Measurements from ENCODE around the gene PTPRD.

Gene PTPRD

GRCh38 chr9:8309258-8309657, 2303.5 kb downstream of the PTPRD start:
- Histone ChIP-seq H3K79me2 (ENCODE audit: control insufficient read depth, insufficient read depth, low read length, poor library complexity) (no peaks in the 10 kb centered on the region), H3K36me3 (ENCODE audit: control insufficient read depth in 1 of 2, insufficient read depth in 2 of 2, low read length in 2 of 2) (no peaks in the 10 kb centered on the region), H2AK5ac (ENCODE audit: low read length) (no peak overlapping the region), H3K4me3 (ENCODE audit: low read depth, low read length) (no peak overlapping the region), H3K9ac (ENCODE audit: low read length) (no peak overlapping the region), H3K27ac (ENCODE audit: low read depth, low read length) (no peak overlapping the region), H3K23ac (ENCODE audit: low read length) (no peak overlapping the region), H4K12ac (ENCODE audit: low read depth, low read length) (no peak overlapping the region), H3K14ac (ENCODE audit: low read length) (no peak overlapping the region), H3K9me3 (ENCODE audit: insufficient read depth, low read depth, low read length) (no peaks in the 10 kb centered on the region), H3K79me1 (ENCODE audit: low read length) (no peaks in the 10 kb centered on the region), H3K18ac (ENCODE audit: low read length) (no peak overlapping the region), H4K8ac (ENCODE audit: low read depth, low read length) (no peak overlapping the region), H3K27me3 (ENCODE audit: insufficient read depth, low read length) (no peaks in the 10 kb centered on the region), H2BK5ac (ENCODE audit: low read depth, low read length, poor library complexity) (no peak overlapping the region), H2BK120ac (ENCODE audit: insufficient read depth, low read length, poor library complexity) (no peak overlapping the region), H3K4me2 (ENCODE audit: low read length) (no peak overlapping the region), H3K4ac (ENCODE audit: low read depth, low read length) (no peak overlapping the region), H3K4me1 (ENCODE audit: control insufficient read depth in 1 of 2, insufficient read depth in 2 of 2, low read length in 2 of 2) (no peaks in the 10 kb centered on the region), H2AFZ (ENCODE audit: insufficient read depth, low read length, poor library complexity) (no peak overlapping the region), H4K91ac (ENCODE audit: low read depth, low read length) (no peak overlapping the region), H2BK12ac (ENCODE audit: low read length) (no peak overlapping the region)
- DNase-seq, result no peak

DNA sequence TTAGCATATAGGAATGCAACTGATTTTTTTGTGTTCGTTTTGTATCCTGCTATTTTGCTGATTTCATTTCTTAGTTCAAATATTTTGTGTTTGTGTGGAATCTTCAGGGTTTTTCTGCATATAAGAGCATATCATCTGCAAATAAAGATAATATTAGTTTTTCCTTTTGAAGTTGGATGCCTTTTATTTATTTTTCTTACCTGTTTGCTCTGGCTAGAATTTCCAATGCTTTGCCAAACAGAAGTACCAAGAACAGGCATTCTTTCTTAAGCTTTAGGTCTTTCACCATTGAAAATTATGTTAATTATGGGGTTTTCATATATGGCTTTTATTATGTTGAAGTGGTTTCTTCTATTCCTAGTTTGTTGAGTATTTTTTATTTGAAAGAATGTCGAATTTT, 2308.1 kb downstream of the PTPRD start:
- Histone ChIP-seq H4K12ac (ENCODE audit: low read depth, low read length) (no peak overlapping the region), H3K79me1 (ENCODE audit: low read length) (no peaks in the 10 kb centered on the region), H2BK12ac (ENCODE audit: low read length) (no peak overlapping the region), H2BK5ac (ENCODE audit: low read depth, low read length, poor library complexity) (no peak overlapping the region), H3K27me3 (ENCODE audit: insufficient read depth, low read length) (no peaks in the 10 kb centered on the region), H2AK5ac (ENCODE audit: low read length) (no peak overlapping the region), H2BK120ac (ENCODE audit: insufficient read depth, low read length, poor library complexity) (no peak overlapping the region), H3K4me3 (ENCODE audit: low read depth, low read length) (no peak overlapping the region), H3K4me1 (ENCODE audit: control insufficient read depth in 1 of 2, insufficient read depth in 2 of 2, low read length in 2 of 2) (no peaks in the 10 kb centered on the region), H3K18ac (ENCODE audit: low read length) (no peak overlapping the region), H4K91ac (ENCODE audit: low read depth, low read length) (no peak overlapping the region), H3K79me2 (ENCODE audit: control insufficient read depth, insufficient read depth, low read length, poor library complexity) (no peaks in the 10 kb centered on the region), H3K23ac (ENCODE audit: low read length) (no peak overlapping the region), H3K27ac (ENCODE audit: low read depth, low read length) (no peak overlapping the region), H3K9ac (ENCODE audit: low read length) (no peak overlapping the region), H3K4ac (ENCODE audit: low read depth, low read length) (no peak overlapping the region), H4K8ac (ENCODE audit: low read depth, low read length) (no peak overlapping the region), H3K9me3 (ENCODE audit: insufficient read depth, low read depth, low read length) (no peaks in the 10 kb centered on the region), H3K4me2 (ENCODE audit: low read length) (no peak overlapping the region), H3K14ac (ENCODE audit: low read length) (no peak overlapping the region), H3K36me3 (ENCODE audit: control insufficient read depth in 1 of 2, insufficient read depth in 2 of 2, low read length in 2 of 2) (no peaks in the 10 kb centered on the region), H2AFZ (ENCODE audit: insufficient read depth, low read length, poor library complexity) (no peak overlapping the region)
- no peak for DNase-seq
- no CpG with 5 or more reads among the region's 2 CpGs for WGBS (ENCODE audit: extremely low coverage, insufficient coverage, insufficient read length)

- Histone ChIP-seq H3K4me3 (ENCODE audit: low read depth, low read length) (no peak overlapping the region), H3K4ac (ENCODE audit: low read depth, low read length) (no peak overlapping the region), H3K36me3 (ENCODE audit: control insufficient read depth in 1 of 2, insufficient read depth in 2 of 2, low read length in 2 of 2) (no peaks in the 10 kb centered on the region), H4K12ac (ENCODE audit: low read depth, low read length) (no peak overlapping the region), H3K9ac (ENCODE audit: low read length) (no peak overlapping the region), H3K79me2 (ENCODE audit: control insufficient read depth, insufficient read depth, low read length, poor library complexity) (no peaks in the 10 kb centered on the region), H3K14ac (ENCODE audit: low read length) (no peak overlapping the region), H4K8ac (ENCODE audit: low read depth, low read length) (no peak overlapping the region), H2AFZ (ENCODE audit: insufficient read depth, low read length, poor library complexity) (no peak overlapping the region), H3K79me1 (ENCODE audit: low read length) (no peaks in the 10 kb centered on the region), H2AK5ac (ENCODE audit: low read length) (no peak overlapping the region), H2BK120ac (ENCODE audit: insufficient read depth, low read length, poor library complexity) (no peak overlapping the region), H2BK12ac (ENCODE audit: low read length) (no peak overlapping the region), H3K9me3 (ENCODE audit: insufficient read depth, low read depth, low read length) (no peaks in the 10 kb centered on the region), H3K23ac (ENCODE audit: low read length) (no peak overlapping the region), H2BK5ac (ENCODE audit: low read depth, low read length, poor library complexity) (no peak overlapping the region), H4K91ac (ENCODE audit: low read depth, low read length) (no peak overlapping the region), H3K4me2 (ENCODE audit: low read length) (no peak overlapping the region), H3K27ac (ENCODE audit: low read depth, low read length) (no peak overlapping the region), H3K27me3 (ENCODE audit: insufficient read depth, low read length) (no peaks in the 10 kb centered on the region), H3K18ac (ENCODE audit: low read length) (no peak overlapping the region), H3K4me1 (ENCODE audit: control insufficient read depth in 1 of 2, insufficient read depth in 2 of 2, low read length in 2 of 2) (no peaks in the 10 kb centered on the region)
- DNase-seq, result no peak
- WGBS (ENCODE audit: extremely low coverage, insufficient coverage, insufficient read length), result no CpG with 5 or more reads among the region's 3 CpGs
These were observed 2311.5 kb downstream of the PTPRD start for GRCh38 chr9:8301296-8301695.

DNA sequence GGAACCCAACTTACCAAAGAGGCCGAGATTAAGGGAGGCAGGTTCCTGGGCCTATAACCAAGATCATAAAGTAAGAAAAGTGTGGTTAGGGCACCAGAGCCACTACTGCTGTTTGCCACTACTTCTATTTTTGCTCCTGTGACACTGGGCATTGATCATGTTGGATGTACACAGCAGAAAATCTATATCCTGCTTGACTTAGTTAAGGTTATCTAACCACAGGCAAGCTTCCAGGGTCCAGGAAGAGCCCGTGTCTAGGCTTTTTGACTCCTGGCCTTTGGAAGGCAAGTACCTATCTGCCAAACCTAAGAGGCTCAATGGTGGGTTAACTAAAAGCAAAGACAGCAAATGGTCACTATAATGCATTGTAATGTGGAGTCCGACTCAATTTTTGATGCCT, 2315.8 kb downstream of the PTPRD start:
- Histone ChIP-seq H3K4ac (ENCODE audit: low read depth, low read length) (no peak overlapping the region), H3K23ac (ENCODE audit: low read length) (no peak overlapping the region), H3K4me3 (ENCODE audit: low read depth, low read length) (no peak overlapping the region), H2BK5ac (ENCODE audit: low read depth, low read length, poor library complexity) (no peak overlapping the region), H3K4me1 (ENCODE audit: control insufficient read depth in 1 of 2, insufficient read depth in 2 of 2, low read length in 2 of 2) (no peaks in the 10 kb centered on the region), H3K14ac (ENCODE audit: low read length) (no peak overlapping the region), H3K79me2 (ENCODE audit: control insufficient read depth, insufficient read depth, low read length, poor library complexity) (no peaks in the 10 kb centered on the region), H3K18ac (ENCODE audit: low read length) (no peak overlapping the region), H2AK5ac (ENCODE audit: low read length) (no peak overlapping the region), H2BK12ac (ENCODE audit: low read length) (no peak overlapping the region), H3K4me2 (ENCODE audit: low read length) (no peak overlapping the region), H2BK120ac (ENCODE audit: insufficient read depth, low read length, poor library complexity) (no peak overlapping the region), H3K9me3 (ENCODE audit: insufficient read depth, low read depth, low read length) (no peaks in the 10 kb centered on the region), H4K12ac (ENCODE audit: low read depth, low read length) (no peak overlapping the region), H2AFZ (ENCODE audit: insufficient read depth, low read length, poor library complexity) (no peak overlapping the region), H3K79me1 (ENCODE audit: low read length) (no peaks in the 10 kb centered on the region), H3K9ac (ENCODE audit: low read length) (no peak overlapping the region), H4K91ac (ENCODE audit: low read depth, low read length) (no peak overlapping the region), H3K36me3 (ENCODE audit: control insufficient read depth in 1 of 2, insufficient read depth in 2 of 2, low read length in 2 of 2) (no peaks in the 10 kb centered on the region), H4K8ac (ENCODE audit: low read depth, low read length) (no peak overlapping the region), H3K27me3 (ENCODE audit: insufficient read depth, low read length) (no peaks in the 10 kb centered on the region), H3K27ac (ENCODE audit: low read depth, low read length) (no peak overlapping the region)
- DNase-seq, result no peak
- no CpG with 5 or more reads among the region's 3 CpGs for WGBS (ENCODE audit: extremely low coverage, insufficient coverage, insufficient read length)

DNA sequence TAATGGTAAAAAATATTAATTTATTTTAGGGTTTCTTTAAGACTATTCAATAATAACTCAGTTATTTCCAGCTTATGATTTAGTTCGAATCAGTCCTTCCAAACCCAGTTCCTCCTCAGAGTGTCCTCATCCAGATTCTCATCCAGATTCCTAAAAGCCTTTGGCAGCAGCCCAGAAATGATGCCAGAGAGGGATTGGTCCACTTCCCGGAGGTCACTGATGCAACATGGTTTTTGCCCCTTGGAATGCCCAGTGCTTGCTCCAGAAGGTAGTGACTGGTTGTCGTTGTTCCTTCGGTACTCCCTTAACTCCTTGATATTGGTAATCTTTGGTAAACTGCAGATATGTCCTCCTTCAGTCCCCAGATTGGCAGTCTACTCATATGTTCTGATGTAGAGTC, 2320.1 kb downstream of the PTPRD start:
- Histone ChIP-seq H3K4ac (ENCODE audit: low read depth, low read length) (no peak overlapping the region), H3K27ac (ENCODE audit: low read depth, low read length) (no peak overlapping the region), H3K18ac (ENCODE audit: low read length) (no peak overlapping the region), H4K91ac (ENCODE audit: low read depth, low read length) (no peak overlapping the region), H3K79me2 (ENCODE audit: control insufficient read depth, insufficient read depth, low read length, poor library complexity) (no peaks in the 10 kb centered on the region), H3K4me3 (ENCODE audit: low read depth, low read length) (no peak overlapping the region), H2AK5ac (ENCODE audit: low read length) (no peak overlapping the region), H3K79me1 (ENCODE audit: low read length) (no peaks in the 10 kb centered on the region), H2BK12ac (ENCODE audit: low read length) (no peak overlapping the region), H3K4me1 (ENCODE audit: control insufficient read depth in 1 of 2, insufficient read depth in 2 of 2, low read length in 2 of 2) (no peaks in the 10 kb centered on the region), H2BK120ac (ENCODE audit: insufficient read depth, low read length, poor library complexity) (no peak overlapping the region), H3K4me2 (ENCODE audit: low read length) (no peak overlapping the region), H3K23ac (ENCODE audit: low read length) (no peak overlapping the region), H3K27me3 (ENCODE audit: insufficient read depth, low read length) (no peaks in the 10 kb centered on the region), H4K12ac (ENCODE audit: low read depth, low read length) (no peak overlapping the region), H3K14ac (ENCODE audit: low read length) (no peak overlapping the region), H3K9me3 (ENCODE audit: insufficient read depth, low read depth, low read length) (no peaks in the 10 kb centered on the region), H2AFZ (ENCODE audit: insufficient read depth, low read length, poor library complexity) (no peak overlapping the region), H3K36me3 (ENCODE audit: control insufficient read depth in 1 of 2, insufficient read depth in 2 of 2, low read length in 2 of 2) (no peaks in the 10 kb centered on the region), H2BK5ac (ENCODE audit: low read depth, low read length, poor library complexity) (no peak overlapping the region), H4K8ac (ENCODE audit: low read depth, low read length) (no peak overlapping the region), H3K9ac (ENCODE audit: low read length) (no peak overlapping the region)
- no CpG with 5 or more reads among the region's 4 CpGs for WGBS (ENCODE audit: extremely low coverage, insufficient coverage, insufficient read length)
- no peak for DNase-seq
